ENCODE results near the gene ETNPPL. TPM values are rescaled to one million over a fixed set of nuclear protein-coding genes. Genes with fewer than 3 reads are reported as not detected.

Gene ETNPPL
- total RNA-seq, 1 donor from 2014 or later: 10.6 TPM

GRCh38 chr4:108796173-108796572, 33.3 kb upstream of the ETNPPL start:
- TF ChIP-seq CTCF (IDR thresholded peaks at IDR 0.05; ENCODE audit: borderline replicate concordance): no peak
- H3K9me3 ChIP-seq (replicated peaks): no peaks in the 10 kb centered on the region
- intact Hi-C loops (cut with micrococcal nuclease): no loop called here
- no peak for DNase-seq
- H3K4me3 ChIP-seq: no peak overlapping the region
- H3K27me3 ChIP-seq (ENCODE audit: low read depth): no peaks in the 10 kb centered on the region
- peak overlapping the region; percentile 25 for H3K27ac ChIP-seq (replicated peaks)
- no peaks in the 10 kb centered on the region for H3K36me3 ChIP-seq
- peaks cover 24% of the 10 kb centered on the region for H3K4me1 ChIP-seq

- Histone ChIP-seq H3K4me3 (no peak overlapping the region), H3K9me3 (replicated peaks) (no peaks in the 10 kb centered on the region), H3K27me3 (ENCODE audit: low read depth) (no peaks in the 10 kb centered on the region), H3K4me1 (peaks cover 24% of the 10 kb centered on the region), H3K27ac (replicated peaks) (peak overlapping the region; percentile 25), H3K36me3 (no peaks in the 10 kb centered on the region)
- TF ChIP-seq CTCF (IDR thresholded peaks at IDR 0.05; ENCODE audit: borderline replicate concordance): no peak
- intact Hi-C loops (cut with micrococcal nuclease): no loop called here
- DNase-seq: no peak
These were observed 32.9 kb upstream of the ETNPPL start for GRCh38 chr4:108795733-108796132.

GRCh38 chr4:108794136-108794535, 31.3 kb upstream of the ETNPPL start:
- intact Hi-C loops (cut with micrococcal nuclease): no loop called here
- Histone ChIP-seq H3K4me3 (no peak overlapping the region), H3K4me1 (peaks cover 24% of the 10 kb centered on the region), H3K9me3 (replicated peaks) (no peaks in the 10 kb centered on the region), H3K27me3 (ENCODE audit: low read depth) (no peaks in the 10 kb centered on the region), H3K36me3 (no peaks in the 10 kb centered on the region), H3K27ac (replicated peaks) (no peak overlapping the region)
- DNase-seq: no peak
- TF ChIP-seq CTCF (IDR thresholded peaks at IDR 0.05; ENCODE audit: borderline replicate concordance): no peak

GRCh38 chr4:108793415-108793814, 30.6 kb upstream of the ETNPPL start:
- Histone ChIP-seq H3K36me3 (no peaks in the 10 kb centered on the region), H3K9me3 (replicated peaks) (no peaks in the 10 kb centered on the region), H3K4me1 (peaks cover 24% of the 10 kb centered on the region), H3K27ac (replicated peaks) (no peak overlapping the region), H3K27me3 (ENCODE audit: low read depth) (no peaks in the 10 kb centered on the region), H3K4me3 (no peak overlapping the region)
- intact Hi-C loops (cut with micrococcal nuclease): no loop called here
- DNase-seq: no peak
- no peak for TF ChIP-seq CTCF (IDR thresholded peaks at IDR 0.05; ENCODE audit: borderline replicate concordance)

GRCh38 chr4:108788731-108789130, 25.9 kb upstream of the ETNPPL start:
- Histone ChIP-seq H3K27ac (replicated peaks) (no peak overlapping the region), H3K4me3 (no peak overlapping the region), H3K4me1 (peaks cover 1% of the 10 kb centered on the region), H3K27me3 (ENCODE audit: low read depth) (no peaks in the 10 kb centered on the region), H3K9me3 (replicated peaks) (no peaks in the 10 kb centered on the region), H3K36me3 (no peaks in the 10 kb centered on the region)
- TF ChIP-seq CTCF (IDR thresholded peaks at IDR 0.05; ENCODE audit: borderline replicate concordance): no peak
- intact Hi-C loops (cut with micrococcal nuclease): no loop called here
- no peak for DNase-seq

GRCh38 chr4:108787724-108788123, 24.9 kb upstream of the ETNPPL start:
- no peak for TF ChIP-seq CTCF (IDR thresholded peaks at IDR 0.05; ENCODE audit: borderline replicate concordance)
- DNase-seq: no peak

More at GRCh38 chr4:108787724-108788123, 24.9 kb upstream of the ETNPPL start:
- no peaks in the 10 kb centered on the region for H3K9me3 ChIP-seq (replicated peaks)
- H3K36me3 ChIP-seq: no peaks in the 10 kb centered on the region
- H3K27ac ChIP-seq (replicated peaks): no peak overlapping the region
- intact Hi-C loops (cut with micrococcal nuclease): no loop called here
- no peak overlapping the region for H3K4me3 ChIP-seq
- no peaks in the 10 kb centered on the region for H3K27me3 ChIP-seq (ENCODE audit: low read depth)
- H3K4me1 ChIP-seq: no peaks in the 10 kb centered on the region
